ENCODE results near the gene UBA7. TPM values are rescaled to one million over a fixed set of nuclear protein-coding genes. Genes with fewer than 3 reads are reported as not detected.
"Not testable (repeated sequence)": the region's sequence is repeated elsewhere in the genome, so short reads cannot be mapped to it uniquely, and the experiment has no call there.

The UBA7 gene
- total RNA-seq, 6 experiments from 2014 or later = 16.4 to 39.1 (median 28.5) TPM

GRCh38 chr3:49831341-49831740, 17.6 kb upstream of the UBA7 start:
- 70% methylated on average over 2 of the region's 3 CpGs for WGBS (ENCODE audit: insufficient coverage, low coverage, low lambda C conversion rate, missing lambda C conversion rate)
- Histone ChIP-seq H3K9me3 (no peaks in the 10 kb centered on the region), H3K36me3 (no peaks in the 10 kb centered on the region), H3K27me3 (no peaks in the 10 kb centered on the region), H3K4me1 (no peaks in the 10 kb centered on the region), H3K27ac (no peak overlapping the region), H3K4me3 (no peak overlapping the region)
- DNase-seq (no peak), ATAC-seq (no peak)
- intact Hi-C loops (cut with DNase I) = no loop called here
- TF ChIP-seq, protein P1, sequence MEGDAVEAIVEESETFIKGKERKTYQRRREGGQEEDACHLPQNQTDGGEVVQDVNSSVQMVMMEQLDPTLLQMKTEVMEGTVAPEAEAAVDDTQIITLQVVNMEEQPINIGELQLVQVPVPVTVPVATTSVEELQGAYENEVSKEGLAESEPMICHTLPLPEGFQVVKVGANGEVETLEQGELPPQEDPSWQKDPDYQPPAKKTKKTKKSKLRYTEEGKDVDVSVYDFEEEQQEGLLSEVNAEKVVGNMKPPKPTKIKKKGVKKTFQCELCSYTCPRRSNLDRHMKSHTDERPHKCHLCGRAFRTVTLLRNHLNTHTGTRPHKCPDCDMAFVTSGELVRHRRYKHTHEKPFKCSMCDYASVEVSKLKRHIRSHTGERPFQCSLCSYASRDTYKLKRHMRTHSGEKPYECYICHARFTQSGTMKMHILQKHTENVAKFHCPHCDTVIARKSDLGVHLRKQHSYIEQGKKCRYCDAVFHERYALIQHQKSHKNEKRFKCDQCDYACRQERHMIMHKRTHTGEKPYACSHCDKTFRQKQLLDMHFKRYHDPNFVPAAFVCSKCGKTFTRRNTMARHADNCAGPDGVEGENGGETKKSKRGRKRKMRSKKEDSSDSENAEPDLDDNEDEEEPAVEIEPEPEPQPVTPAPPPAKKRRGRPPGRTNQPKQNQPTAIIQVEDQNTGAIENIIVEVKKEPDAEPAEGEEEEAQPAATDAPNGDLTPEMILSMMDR (IDR thresholded peaks at IDR 0.05) = no peak
- no peak for TF ChIP-seq POLR2A (IDR thresholded peaks at IDR 0.05)

- no peaks in the 10 kb centered on the region for H3K4me1 ChIP-seq
- DNase-seq (no peak), ATAC-seq (no peak)
- no peak overlapping the region for H3K4me3 ChIP-seq
- no peaks in the 10 kb centered on the region for H3K36me3 ChIP-seq
- TF ChIP-seq, protein P1 (IDR thresholded peaks at IDR 0.05) = no peak
- TF ChIP-seq POLR2A (IDR thresholded peaks at IDR 0.05) = no peak
- H3K9me3 ChIP-seq = no peaks in the 10 kb centered on the region
- intact Hi-C loops (cut with DNase I) = no loop called here
- WGBS (ENCODE audit: insufficient coverage, low coverage, low lambda C conversion rate, missing lambda C conversion rate) = 91% methylated on average over 3 of the region's 6 CpGs
- H3K27me3 ChIP-seq = no peaks in the 10 kb centered on the region
- H3K27ac ChIP-seq = no peak overlapping the region
Observed at GRCh38 chr3:49826016-49826415, 12.3 kb upstream of the UBA7 start.

GRCh38 chr3:49823131-49823530, 9.4 kb upstream of the UBA7 start:
- DNase-seq = not testable (repeated sequence)

GRCh38 chr3:49812916-49813496, 747 bp downstream of the UBA7 start:
- Histone ChIP-seq H3K4me3 (peak overlapping the region; percentile 38 to 57 (median 46)), H3K9me3 (no peaks in the 10 kb centered on the region), H3K27me3 (no peaks in the 10 kb centered on the region), H3K36me3 (peaks cover 0 to 6% (median 0%) of the 10 kb centered on the region in 4 donors), H3K4me1 (peaks cover 0 to 15% (median 3%) of the 10 kb centered on the region in 4 donors), H3K27ac (peak overlapping the region; percentile 63 to 72 (median 70))
- no peak for TF ChIP-seq POLR2A (IDR thresholded peaks at IDR 0.05)
- TF ChIP-seq, protein P1 (IDR thresholded peaks at IDR 0.05) = no peak
- peak; percentile 9 to 48 (median 26) for ATAC-seq
- WGBS (ENCODE audit: insufficient coverage, low coverage, low lambda C conversion rate, missing lambda C conversion rate) = 38% methylated on average over 7 of the region's 9 CpGs
- intact Hi-C loops (cut with DNase I) = no loop called here
- no peak for DNase-seq

More at GRCh38 chr3:49823131-49823530, 9.4 kb upstream of the UBA7 start:
- H3K4me1 ChIP-seq; H3K9me3 ChIP-seq; H3K27ac ChIP-seq; ATAC-seq; H3K27me3 ChIP-seq; H3K36me3 ChIP-seq; H3K4me3 ChIP-seq; intact Hi-C loops (cut with DNase I): not testable (repeated sequence)
- 100% methylated on average over 1 of the region's 3 CpGs for WGBS (ENCODE audit: insufficient coverage, low coverage, low lambda C conversion rate, missing lambda C conversion rate)

DNA sequence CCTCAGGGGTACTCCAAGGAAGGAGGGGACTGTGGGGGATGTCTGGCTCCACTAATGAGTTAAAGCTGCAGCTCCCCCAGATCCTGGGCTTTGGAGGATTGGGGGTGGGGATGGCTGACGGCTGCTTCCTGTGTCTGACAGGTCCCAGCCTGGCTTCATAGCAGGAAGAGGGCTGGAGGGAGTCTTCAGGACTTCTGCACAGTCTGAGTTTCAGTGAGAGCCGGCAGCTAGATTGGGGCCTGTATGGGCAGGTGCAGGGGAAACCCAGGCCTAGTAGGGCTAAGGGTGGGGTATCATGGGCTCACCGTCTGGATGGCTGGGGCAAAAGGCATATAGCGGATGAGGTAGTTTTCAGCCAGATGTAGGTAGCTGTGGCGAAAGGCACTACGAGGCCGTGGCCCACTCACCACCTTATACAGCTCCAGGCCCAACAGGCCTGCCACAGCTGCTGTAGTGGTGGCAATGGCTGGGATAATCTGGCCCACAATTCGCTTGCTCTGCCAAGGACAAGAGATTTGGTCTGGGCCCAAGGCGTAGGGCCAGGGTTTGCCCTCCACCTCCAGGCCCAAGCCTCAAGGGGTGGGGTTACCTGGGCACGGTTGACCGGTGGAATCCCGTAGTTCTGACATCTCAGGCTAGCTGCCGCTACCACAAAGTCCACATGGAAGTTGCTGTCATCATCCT, 6.2 kb downstream of the UBA7 start:
- peaks cover 0 to 12% (median 0%) of the 10 kb centered on the region in 4 donors for H3K4me1 ChIP-seq
- 60% methylated on average over 1 of the region's 13 CpGs for WGBS (ENCODE audit: insufficient coverage, low coverage, low lambda C conversion rate, missing lambda C conversion rate)
- peaks cover 0 to 6% (median 0%) of the 10 kb centered on the region in 4 donors for H3K36me3 ChIP-seq
- no peaks in the 10 kb centered on the region for H3K27me3 ChIP-seq
- DNase-seq = peak in 1 of 3 donors; percentile 52
- TF ChIP-seq, protein P1 (IDR thresholded peaks at IDR 0.05) = no peak
- TF ChIP-seq POLR2A (IDR thresholded peaks at IDR 0.05) = no peak
- intact Hi-C loops (cut with DNase I) = loop anchor here in 1 of 2 donors (10.0 kb wide), 1 partner anchor 97 kb away; the partner anchor contains the start of gene MST1R
- H3K9me3 ChIP-seq = no peaks in the 10 kb centered on the region
- no peak overlapping the region for H3K27ac ChIP-seq
- ATAC-seq = no peak
- H3K4me3 ChIP-seq = no peak overlapping the region

Data from right lobe of liver (tissue), 6 donors.